KMS-11 (cell line): Measurements from ENCODE around the gene SPATS2.

Experiments
- H2AFZ ChIP-seq: fragments of 200-600 bp; sonication (generic); 2 replicates; pipeline ENCODE4 v1.6.1; 2016; ENCODE audit warnings: antibody characterized with exemption, mixed run types, low read depth
- H3K27ac ChIP-seq: fragments of 200-600 bp; sonication (generic); 2 replicates; pipeline ENCODE4 v1.6.1; 2016; ENCODE audit warnings: mild to moderate bottlenecking, mixed run types
- H3K27me3 ChIP-seq: fragments of 200-600 bp; sonication (generic); 2 replicates; pipeline ENCODE4 v1.6.1; 2017; ENCODE audit warnings: mild to moderate bottlenecking, low read depth, mixed run types, moderate library complexity; ENCODE audit not compliant: insufficient read depth
- H3K36me3 ChIP-seq: fragments of 200-600 bp; sonication (generic); 2 replicates; pipeline ENCODE4 v1.6.1; 2017; ENCODE audit warnings: mild to moderate bottlenecking, mixed run types; ENCODE audit not compliant: insufficient read depth
- H3K4me1 ChIP-seq: fragments of 200-600 bp; sonication (generic); 2 replicates; pipeline ENCODE4 v1.6.1; 2016; ENCODE audit warnings: mild to moderate bottlenecking, low read depth, mixed run types; ENCODE audit not compliant: poor library complexity, severe bottlenecking
- H3K4me2 ChIP-seq: fragments of 200-600 bp; sonication (generic); 2 replicates; pipeline ENCODE4 v1.7.0; 2016; ENCODE audit warnings: mild to moderate bottlenecking, mixed run types
- H3K4me3 ChIP-seq: fragments of 200-600 bp; sonication (generic); IDR thresholded peaks from 2 replicates; pipeline ENCODE4 v1.6.1; 2017; ENCODE audit warnings: low read depth, low read length, mixed read lengths; ENCODE audit not compliant: insufficient read depth
- H3K79me2 ChIP-seq: fragments of 200-600 bp; sonication (generic); 2 replicates; pipeline ENCODE4 v1.6.1; 2016; ENCODE audit warnings: low read depth, mixed run types; ENCODE audit not compliant: insufficient read depth
- H3K9ac ChIP-seq: fragments of 200-600 bp; sonication (generic); 2 replicates; pipeline ENCODE4 v1.6.1; 2016; ENCODE audit warnings: mild to moderate bottlenecking, mixed run types
- H4K20me1 ChIP-seq: fragments of 200-600 bp; sonication (generic); 2 replicates; pipeline ENCODE4 v1.6.1; 2016; ENCODE audit warnings: mild to moderate bottlenecking, mixed run types; ENCODE audit not compliant: insufficient read depth
- CTCF ChIP-seq: fragments of 200-600 bp; sonication (generic); conservative IDR thresholded peaks from 2 replicates; pipeline ENCODE4 v1.6.1; 2017; ENCODE audit warnings: low read depth, mild to moderate bottlenecking, antibody characterized with exemption, low read length, moderate library complexity, mixed read lengths

SPATS2 gene

GRCh38 chr12:49417558-49417957 lies 50.3 kb downstream of the SPATS2 start:
- no peak overlapping the region for H2AFZ ChIP-seq
- H3K4me1 ChIP-seq = peaks cover 7% of the 10 kb centered on the region
- no peaks in the 10 kb centered on the region for H3K36me3 ChIP-seq
- no peak overlapping the region for H3K27ac ChIP-seq
- no peak overlapping the region for H3K4me3 ChIP-seq
- H3K9ac ChIP-seq = no peak overlapping the region
- H3K79me2 ChIP-seq = peaks cover 32% of the 10 kb centered on the region; the same call in 1 of the 2 replicates
- H4K20me1 ChIP-seq = no peaks in the 10 kb centered on the region; the same call in 1 of the 2 replicates
- no peak for TF ChIP-seq CTCF
- no peak overlapping the region for H3K4me2 ChIP-seq
- no peaks in the 10 kb centered on the region for H3K27me3 ChIP-seq

- peaks cover 12% of the 10 kb centered on the region for H3K4me1 ChIP-seq
- H3K79me2 ChIP-seq = peaks cover 43% of the 10 kb centered on the region; the same call in 1 of the 2 replicates
- H3K4me2 ChIP-seq = no peak overlapping the region
- TF ChIP-seq CTCF = no peak
- no peak overlapping the region for H2AFZ ChIP-seq
- no peak overlapping the region for H3K4me3 ChIP-seq
- H3K9ac ChIP-seq = no peak overlapping the region
- no peaks in the 10 kb centered on the region for H3K36me3 ChIP-seq
- no peak overlapping the region for H3K27ac ChIP-seq
- no peaks in the 10 kb centered on the region for H3K27me3 ChIP-seq
- H4K20me1 ChIP-seq = no peaks in the 10 kb centered on the region; the same call in 1 of the 2 replicates
Measured at GRCh38 chr12:49420556-49420955, 53.3 kb downstream of the SPATS2 start.

- TF ChIP-seq CTCF = no peak
- H3K27ac ChIP-seq = no peak overlapping the region
- no peak overlapping the region for H3K9ac ChIP-seq
- no peak overlapping the region for H3K4me2 ChIP-seq
- H2AFZ ChIP-seq = no peak overlapping the region
- peaks cover 17% of the 10 kb centered on the region for H3K4me1 ChIP-seq
- H3K36me3 ChIP-seq = no peaks in the 10 kb centered on the region
- H3K4me3 ChIP-seq = no peak overlapping the region
- H3K27me3 ChIP-seq = no peaks in the 10 kb centered on the region
- no peaks in the 10 kb centered on the region for H4K20me1 ChIP-seq
- peaks cover 57% of the 10 kb centered on the region; the same call in 1 of the 2 replicates for H3K79me2 ChIP-seq
Measured at GRCh38 chr12:49422114-49422513, 54.9 kb downstream of the SPATS2 start.

- Histone ChIP-seq H3K4me3 (no peak overlapping the region), H3K27me3 (no peaks in the 10 kb centered on the region), H3K36me3 (no peaks in the 10 kb centered on the region), H3K9ac (peak overlapping the region; percentile 29), H3K4me2 (peak overlapping the region; percentile 90), H3K4me1 (peaks cover 67% of the 10 kb centered on the region), H3K27ac (peak overlapping the region; percentile 80), H3K79me2 (peaks cover 62% of the 10 kb centered on the region; the same call in 1 of the 2 replicates), H4K20me1 (no peaks in the 10 kb centered on the region), H2AFZ (no peak overlapping the region)
- TF ChIP-seq CTCF = no peak
Measured at GRCh38 chr12:49428793-49429192, 61.5 kb downstream of the SPATS2 start.
